Cardiac fibroblast (primary cell): ENCODE measurements around the gene PSMC3IP.
A peak's percentile ranks its signal among the peaks of the same experiment; 100 is the strongest.

Experiments
- DNase-seq, 2 donors: peaks; one replicate each; pipeline versions ENCODE4 v3.0.0 to v3.0.0-alpha.2; 2010; ENCODE audit warnings: low read depth in 2 of 2
- H3K4me3 ChIP-seq, 2 donors: replicated peaks in 1 of 2; 1 replicate in 1 of 2; 2 replicates in 1 of 2; pipeline ENCODE4 v1.5.1; 2011; ENCODE audit warnings: low read depth in 2 of 2, low read length in 2 of 2, mild to moderate bottlenecking in 2 of 2, moderate library complexity in 1 of 2
- CTCF ChIP-seq: IDR thresholded peaks from one replicate; pipeline ENCODE4 v1.5.1; 2011; ENCODE audit warnings: low read depth, mild to moderate bottlenecking, low read length, inconsistent platforms

The PSMC3IP gene

GRCh38 chr17:42537156-42537805 lies 40.2 kb downstream of the PSMC3IP start:
- DNase-seq = no peak
- H3K4me3 ChIP-seq = peak overlapping the region; percentile 59 to 61
- TF ChIP-seq CTCF = no peak

- TF ChIP-seq CTCF = no peak
- H3K4me3 ChIP-seq = peak overlapping the region; percentile 59 to 61
- DNase-seq = peak; percentile 84 to 91
Measured at GRCh38 chr17:42536372-42537155, 41.0 kb downstream of the PSMC3IP start.

GRCh38 chr17:42536048-42536371 lies 41.5 kb downstream of the PSMC3IP start, which contains the start of gene NAGLU:
NAGLU (plus strand) TSS chr17:42536241; CDS start chr17:42536273, 32 bp downstream.
- peak within 1 kb of the TSS; percentile 59 to 61 for H3K4me3 ChIP-seq
- DNase-seq = peak; percentile 84 to 94
- TF ChIP-seq CTCF = no peak

- TF ChIP-seq CTCF = no peak
Measured at GRCh38 chr17:42535155-42536047, 42.1 kb downstream of the PSMC3IP start.

GRCh38 chr17:42531455-42532354 lies 45.8 kb downstream of the PSMC3IP start:
- peak overlapping the region; percentile 34 to 49 for H3K4me3 ChIP-seq
- DNase-seq = peak; percentile 47 to 50
- peak; percentile 31 for TF ChIP-seq CTCF

More at GRCh38 chr17:42535155-42536047, 42.1 kb downstream of the PSMC3IP start:
- peak overlapping the region; percentile 32 to 61 for H3K4me3 ChIP-seq
- DNase-seq = no peak
